ENCODE results near the gene ANP32B. TPM values are rescaled to one million over a fixed set of nuclear protein-coding genes. Genes with fewer than 3 reads are reported as not detected.

ANP32B gene
- polyA plus RNA-seq, 1 of the 3 experiments (the other 2 are of a cell fraction) = 28.4 TPM

DNA sequence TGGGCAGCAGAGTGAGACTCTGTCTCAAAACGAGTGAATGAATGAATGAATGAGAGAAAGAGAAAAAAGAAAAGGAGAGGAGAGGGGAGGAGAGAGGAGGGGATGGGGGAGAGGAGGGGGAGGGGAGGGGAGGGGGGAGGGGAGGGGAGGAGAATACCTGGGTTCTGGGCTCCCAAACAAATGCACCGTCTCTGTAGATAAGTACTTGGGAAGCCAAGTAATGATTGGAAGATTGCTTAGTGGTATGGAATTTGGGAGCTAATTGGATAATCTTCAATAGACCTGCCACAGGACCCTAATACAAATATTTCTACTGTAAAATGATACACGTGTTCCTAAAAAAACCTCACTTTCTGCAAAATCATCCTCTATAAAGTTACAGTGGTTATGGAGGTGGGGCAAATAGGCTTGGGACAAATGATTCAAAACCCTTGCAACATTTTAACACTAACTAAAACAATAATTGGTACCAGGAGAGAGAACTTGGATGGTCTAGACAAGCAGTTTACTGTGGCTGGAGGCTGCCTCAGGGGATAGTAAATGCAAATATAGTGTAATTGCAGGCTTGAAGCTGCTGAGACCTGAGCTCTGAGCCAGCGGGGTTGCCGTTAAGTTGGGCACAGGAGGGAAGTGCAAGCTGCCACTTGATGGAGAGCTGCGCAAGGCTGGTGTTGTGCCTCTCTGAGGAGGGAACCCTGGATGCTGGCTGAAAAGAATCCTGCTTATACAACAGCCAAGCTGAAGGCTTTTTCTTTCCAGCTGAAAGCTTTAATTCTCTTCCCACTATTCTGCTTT lies 48.6 kb upstream of the ANP32B start:
- TF ChIP-seq NFIC (IDR thresholded peaks at IDR 0.05; ENCODE audit: borderline replicate concordance) (no peak), GABPA (IDR thresholded peaks at IDR 0.05; ENCODE audit: low read depth) (no peak)
- Histone ChIP-seq H2AFZ (ENCODE audit: low read depth) (no peak overlapping the region), H3K4me2 (no peak overlapping the region), H3K79me2 (ENCODE audit: insufficient read depth) (no peaks in the 10 kb centered on the region), H3K9me3 (no peaks in the 10 kb centered on the region), H3K4me3 (ENCODE audit: low read depth in 2 of 2, low read length in 1 of 2) (no peak overlapping the region), H4K20me1 (ENCODE audit: insufficient read depth) (no peaks in the 10 kb centered on the region), H3K4me1 (ENCODE audit: control insufficient read depth in 1 of 2, insufficient read depth in 2 of 2, low read depth in 1 of 2, low read length in 1 of 2) (no peaks in the 10 kb centered on the region), H3K36me3 (replicated peaks in 1 of 2; ENCODE audit: control insufficient read depth in 1 of 2, insufficient read depth in 2 of 2, low read length in 1 of 2) (no peaks in the 10 kb centered on the region), H3K27me3 (ENCODE audit: insufficient read depth) (peaks cover 24% of the 10 kb centered on the region; the same call in 1 of the 2 replicates), H3K9ac (no peak overlapping the region), H3F3A (replicated peaks; ENCODE audit: insufficient read depth) (no peaks in the 10 kb centered on the region), H3K27ac (ENCODE audit: low read depth in 2 of 2, low read length in 1 of 2) (no peak overlapping the region), H3K9me2 (no peaks in the 10 kb centered on the region)
- ChIA-PET CTCF (interaction anchor here (1.0 to 2.7 kb wide), 6 partner anchors 9 to 49 kb away, joined by 3 to 19 read pairs (median 5); partner anchors contain the start of genes ANP32B and TRMO), POLR2A (interaction anchor here (0.7 kb wide), 1 partner anchor 12 kb away, joined by 3 read pairs; the partner anchor contains the start of gene TRMO)
- no peak for DNase-seq
- 14% methylated on average over 6 of the region's 6 CpGs for WGBS (ENCODE audit: low lambda C conversion rate)

DNA sequence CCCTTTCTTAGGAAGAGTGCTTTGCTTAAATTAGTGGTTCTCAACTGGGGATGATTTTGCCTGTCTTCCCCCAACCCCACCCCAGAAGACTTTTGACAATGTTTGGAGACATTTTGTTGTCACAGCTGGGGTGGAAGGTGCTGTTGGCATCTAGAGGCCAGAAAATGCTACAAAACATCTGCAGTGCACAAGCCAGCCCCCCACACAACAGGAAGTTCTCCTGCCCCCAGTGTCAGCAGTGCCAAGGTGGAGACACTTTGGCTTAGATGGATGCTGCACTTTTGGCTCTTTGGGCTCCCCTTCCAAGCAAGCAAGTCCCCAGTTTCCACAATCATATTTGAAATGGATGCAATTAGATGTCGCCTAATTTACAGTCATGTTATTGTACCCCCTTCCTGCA lies 47.9 kb upstream of the ANP32B start:
- Histone ChIP-seq H3K4me2 (no peak overlapping the region), H3K9me3 (no peaks in the 10 kb centered on the region), H3K9me2 (no peaks in the 10 kb centered on the region), H3K36me3 (replicated peaks in 1 of 2; ENCODE audit: control insufficient read depth in 1 of 2, insufficient read depth in 2 of 2, low read length in 1 of 2) (no peaks in the 10 kb centered on the region), H4K20me1 (ENCODE audit: insufficient read depth) (no peaks in the 10 kb centered on the region), H2AFZ (ENCODE audit: low read depth) (no peak overlapping the region), H3F3A (replicated peaks; ENCODE audit: insufficient read depth) (no peaks in the 10 kb centered on the region), H3K79me2 (ENCODE audit: insufficient read depth) (no peaks in the 10 kb centered on the region), H3K27ac (ENCODE audit: low read depth in 2 of 2, low read length in 1 of 2) (no peak overlapping the region), H3K4me1 (ENCODE audit: control insufficient read depth in 1 of 2, insufficient read depth in 2 of 2, low read depth in 1 of 2, low read length in 1 of 2) (no peaks in the 10 kb centered on the region), H3K27me3 (ENCODE audit: insufficient read depth) (peaks cover 17% of the 10 kb centered on the region; the same call in 1 of the 2 replicates), H3K9ac (no peak overlapping the region), H3K4me3 (ENCODE audit: low read depth in 2 of 2, low read length in 1 of 2) (no peak overlapping the region)
- POLR2A ChIA-PET = no interaction called here
- CTCF ChIA-PET = interaction anchor here (1.0 to 2.7 kb wide), 3 partner anchors 9 to 19 kb away, joined by 4 to 19 read pairs (median 6); partner anchors contain the start of gene TRMO
- WGBS (ENCODE audit: low lambda C conversion rate) = 9% methylated on average over 1 of the region's 1 CpG
- no peak for DNase-seq
- TF ChIP-seq ELF1 (IDR thresholded peaks at IDR 0.05) = no peak
- TF ChIP-seq MEF2A (IDR thresholded peaks at IDR 0.05; ENCODE audit: borderline replicate concordance, low read depth) = no peak
- no peak for TF ChIP-seq JUND (IDR thresholded peaks at IDR 0.05)
- TF ChIP-seq TCF12 (IDR thresholded peaks at IDR 0.05) = no peak
- no peak for TF ChIP-seq RFX5 (IDR thresholded peaks at IDR 0.05; ENCODE audit: low read length)

DNA sequence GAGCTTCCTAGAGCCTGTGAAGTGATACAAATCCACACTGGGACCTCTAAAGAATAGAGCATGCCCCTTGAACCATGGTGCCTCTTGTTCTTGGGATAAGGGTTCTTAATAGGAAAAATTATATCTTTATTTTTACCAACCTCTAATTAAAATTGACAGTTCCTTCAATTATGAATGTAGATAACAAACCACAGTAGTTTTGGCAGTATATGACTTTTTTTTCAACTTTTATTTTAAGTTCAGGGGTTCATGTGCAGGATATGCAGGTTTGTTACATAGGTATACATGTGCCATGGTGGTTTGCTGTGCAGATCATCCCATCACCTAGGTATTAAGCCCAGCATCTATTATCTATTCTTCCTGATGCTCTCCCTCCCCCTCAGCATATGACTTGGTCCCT lies 46.1 kb upstream of the ANP32B start:
- Histone ChIP-seq H2AFZ (ENCODE audit: low read depth) (no peak overlapping the region), H3K27me3 (ENCODE audit: insufficient read depth) (peaks cover 11% of the 10 kb centered on the region; the same call in 1 of the 2 replicates), H3K9me2 (no peaks in the 10 kb centered on the region), H3K4me3 (ENCODE audit: low read depth in 2 of 2, low read length in 1 of 2) (no peak overlapping the region), H3K4me1 (ENCODE audit: control insufficient read depth in 1 of 2, insufficient read depth in 2 of 2, low read depth in 1 of 2, low read length in 1 of 2) (no peaks in the 10 kb centered on the region), H3K9me3 (no peaks in the 10 kb centered on the region), H3F3A (replicated peaks; ENCODE audit: insufficient read depth) (no peaks in the 10 kb centered on the region), H3K9ac (no peak overlapping the region), H4K20me1 (ENCODE audit: insufficient read depth) (no peaks in the 10 kb centered on the region), H3K4me2 (no peak overlapping the region), H3K36me3 (replicated peaks in 1 of 2; ENCODE audit: control insufficient read depth in 1 of 2, insufficient read depth in 2 of 2, low read length in 1 of 2) (no peaks in the 10 kb centered on the region), H3K79me2 (ENCODE audit: insufficient read depth) (no peaks in the 10 kb centered on the region), H3K27ac (ENCODE audit: low read depth in 2 of 2, low read length in 1 of 2) (no peak overlapping the region)
- CTCF ChIA-PET = interaction anchor here (2.2 to 2.7 kb wide), 2 partner anchors 14 to 98 kb away, joined by 6 to 19 read pairs; partner anchors contain the start of gene TRMO
- POLR2A ChIA-PET = no interaction called here
- no peak for DNase-seq
- TF ChIP-seq POLR2AphosphoS5 (IDR thresholded peaks at IDR 0.05; ENCODE audit: low read depth, low read length) = no peak
- TF ChIP-seq, protein P1, sequence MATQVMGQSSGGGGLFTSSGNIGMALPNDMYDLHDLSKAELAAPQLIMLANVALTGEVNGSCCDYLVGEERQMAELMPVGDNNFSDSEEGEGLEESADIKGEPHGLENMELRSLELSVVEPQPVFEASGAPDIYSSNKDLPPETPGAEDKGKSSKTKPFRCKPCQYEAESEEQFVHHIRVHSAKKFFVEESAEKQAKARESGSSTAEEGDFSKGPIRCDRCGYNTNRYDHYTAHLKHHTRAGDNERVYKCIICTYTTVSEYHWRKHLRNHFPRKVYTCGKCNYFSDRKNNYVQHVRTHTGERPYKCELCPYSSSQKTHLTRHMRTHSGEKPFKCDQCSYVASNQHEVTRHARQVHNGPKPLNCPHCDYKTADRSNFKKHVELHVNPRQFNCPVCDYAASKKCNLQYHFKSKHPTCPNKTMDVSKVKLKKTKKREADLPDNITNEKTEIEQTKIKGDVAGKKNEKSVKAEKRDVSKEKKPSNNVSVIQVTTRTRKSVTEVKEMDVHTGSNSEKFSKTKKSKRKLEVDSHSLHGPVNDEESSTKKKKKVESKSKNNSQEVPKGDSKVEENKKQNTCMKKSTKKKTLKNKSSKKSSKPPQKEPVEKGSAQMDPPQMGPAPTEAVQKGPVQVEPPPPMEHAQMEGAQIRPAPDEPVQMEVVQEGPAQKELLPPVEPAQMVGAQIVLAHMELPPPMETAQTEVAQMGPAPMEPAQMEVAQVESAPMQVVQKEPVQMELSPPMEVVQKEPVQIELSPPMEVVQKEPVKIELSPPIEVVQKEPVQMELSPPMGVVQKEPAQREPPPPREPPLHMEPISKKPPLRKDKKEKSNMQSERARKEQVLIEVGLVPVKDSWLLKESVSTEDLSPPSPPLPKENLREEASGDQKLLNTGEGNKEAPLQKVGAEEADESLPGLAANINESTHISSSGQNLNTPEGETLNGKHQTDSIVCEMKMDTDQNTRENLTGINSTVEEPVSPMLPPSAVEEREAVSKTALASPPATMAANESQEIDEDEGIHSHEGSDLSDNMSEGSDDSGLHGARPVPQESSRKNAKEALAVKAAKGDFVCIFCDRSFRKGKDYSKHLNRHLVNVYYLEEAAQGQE (IDR thresholded peaks at IDR 0.05; ENCODE audit: low read depth, low read length) = no peak
- no peak for TF ChIP-seq FOXM1 (IDR thresholded peaks at IDR 0.05; ENCODE audit: low read depth)
- TF ChIP-seq GABPA (IDR thresholded peaks at IDR 0.05; ENCODE audit: low read depth) = no peak
- TF ChIP-seq, protein P2, sequence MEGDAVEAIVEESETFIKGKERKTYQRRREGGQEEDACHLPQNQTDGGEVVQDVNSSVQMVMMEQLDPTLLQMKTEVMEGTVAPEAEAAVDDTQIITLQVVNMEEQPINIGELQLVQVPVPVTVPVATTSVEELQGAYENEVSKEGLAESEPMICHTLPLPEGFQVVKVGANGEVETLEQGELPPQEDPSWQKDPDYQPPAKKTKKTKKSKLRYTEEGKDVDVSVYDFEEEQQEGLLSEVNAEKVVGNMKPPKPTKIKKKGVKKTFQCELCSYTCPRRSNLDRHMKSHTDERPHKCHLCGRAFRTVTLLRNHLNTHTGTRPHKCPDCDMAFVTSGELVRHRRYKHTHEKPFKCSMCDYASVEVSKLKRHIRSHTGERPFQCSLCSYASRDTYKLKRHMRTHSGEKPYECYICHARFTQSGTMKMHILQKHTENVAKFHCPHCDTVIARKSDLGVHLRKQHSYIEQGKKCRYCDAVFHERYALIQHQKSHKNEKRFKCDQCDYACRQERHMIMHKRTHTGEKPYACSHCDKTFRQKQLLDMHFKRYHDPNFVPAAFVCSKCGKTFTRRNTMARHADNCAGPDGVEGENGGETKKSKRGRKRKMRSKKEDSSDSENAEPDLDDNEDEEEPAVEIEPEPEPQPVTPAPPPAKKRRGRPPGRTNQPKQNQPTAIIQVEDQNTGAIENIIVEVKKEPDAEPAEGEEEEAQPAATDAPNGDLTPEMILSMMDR (IDR thresholded peaks at IDR 0.05) = no peak
- no peak for TF ChIP-seq FOXJ3 (CRISPR knock-in tag; IDR thresholded peaks at IDR 0.05)
- TF ChIP-seq, protein P3, sequence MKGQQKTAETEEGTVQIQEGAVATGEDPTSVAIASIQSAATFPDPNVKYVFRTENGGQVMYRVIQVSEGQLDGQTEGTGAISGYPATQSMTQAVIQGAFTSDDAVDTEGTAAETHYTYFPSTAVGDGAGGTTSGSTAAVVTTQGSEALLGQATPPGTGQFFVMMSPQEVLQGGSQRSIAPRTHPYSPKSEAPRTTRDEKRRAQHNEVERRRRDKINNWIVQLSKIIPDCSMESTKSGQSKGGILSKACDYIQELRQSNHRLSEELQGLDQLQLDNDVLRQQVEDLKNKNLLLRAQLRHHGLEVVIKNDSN (IDR thresholded peaks at IDR 0.05; ENCODE audit: borderline replicate concordance, low read depth) = no peak
- no peak for TF ChIP-seq MEF2A (IDR thresholded peaks at IDR 0.05; ENCODE audit: borderline replicate concordance, low read depth)
- no peak for TF ChIP-seq GATA2 (CRISPR knock-in tag; IDR thresholded peaks at IDR 0.05)

Measured in SK-N-SH (cell line).